ENCODE measurements around the gene KDM4C. TPM values are rescaled to one million over a fixed set of nuclear protein-coding genes. Genes with fewer than 3 reads are reported as not detected.

Gene KDM4C
- total RNA-seq, 2 donors from 2014 or later: 42.3 to 55.6 TPM

- DNase-seq: no peak
- no peak for ATAC-seq
- intact Hi-C loops (cut with DNase I, micrococcal nuclease): no loop called here
These were observed 371.6 kb downstream of the KDM4C start for GRCh38 chr9:7129391-7129790.

- DNase-seq (no peak), ATAC-seq (no peak)
- intact Hi-C loops (cut with DNase I, micrococcal nuclease): no loop called here
These were observed 372.6 kb downstream of the KDM4C start for GRCh38 chr9:7130266-7130820.

- intact Hi-C loops (cut with DNase I, micrococcal nuclease): no loop called here
- peak; percentile 75 for ATAC-seq
- DNase-seq: no peak
These were observed 374.8 kb downstream of the KDM4C start for GRCh38 chr9:7132605-7133004.

- ATAC-seq: no peak
- intact Hi-C loops (cut with DNase I, micrococcal nuclease): no loop called here
These were observed 378.0 kb downstream of the KDM4C start for GRCh38 chr9:7135735-7136134.

GRCh38 chr9:7137040-7137439 is 379.3 kb downstream of the KDM4C start:
- intact Hi-C loops (cut with DNase I, micrococcal nuclease): no loop called here
- ATAC-seq: no peak
- no peak for DNase-seq

More at GRCh38 chr9:7135735-7136134, 378.0 kb downstream of the KDM4C start:
- no peak for DNase-seq

- ATAC-seq (peak; percentile 91), DNase-seq (no peak)
- intact Hi-C loops (cut with DNase I, micrococcal nuclease): no loop called here
These were observed 379.8 kb downstream of the KDM4C start for GRCh38 chr9:7137571-7137970.

GRCh38 chr9:7139886-7140285 is 382.1 kb downstream of the KDM4C start:
- intact Hi-C loops (cut with DNase I, micrococcal nuclease): no loop called here
- ATAC-seq: no peak
- no peak for DNase-seq

- no peak for DNase-seq
- no peak for ATAC-seq
- intact Hi-C loops (cut with DNase I, micrococcal nuclease): no loop called here
These were observed 382.6 kb downstream of the KDM4C start for GRCh38 chr9:7140401-7140800.

GRCh38 chr9:7143645-7144200 is 385.9 kb downstream of the KDM4C start:
- no peak for ATAC-seq
- intact Hi-C loops (cut with DNase I, micrococcal nuclease): no loop called here
- no peak for DNase-seq

GRCh38 chr9:7144265-7145046 is 386.7 kb downstream of the KDM4C start:
- intact Hi-C loops (cut with DNase I, micrococcal nuclease): no loop called here
- no peak for DNase-seq
- no peak for ATAC-seq

- ATAC-seq (no peak), DNase-seq (no peak)
- intact Hi-C loops (cut with DNase I, micrococcal nuclease): no loop called here
These were observed 387.7 kb downstream of the KDM4C start for GRCh38 chr9:7145361-7146069.

- peak; percentile 42 for ATAC-seq
These were observed 388.8 kb downstream of the KDM4C start for GRCh38 chr9:7146582-7146981.

GRCh38 chr9:7147121-7148090 is 389.6 kb downstream of the KDM4C start:
- ATAC-seq (peak; percentile 48), DNase-seq (peak in 1 of 2 donors; percentile 45)
- intact Hi-C loops (cut with DNase I, micrococcal nuclease): no loop called here

More at GRCh38 chr9:7146582-7146981, 388.8 kb downstream of the KDM4C start:
- intact Hi-C loops (cut with DNase I, micrococcal nuclease): no loop called here
- DNase-seq: no peak

- no peak for DNase-seq
- intact Hi-C loops (cut with DNase I, micrococcal nuclease): no loop called here
- ATAC-seq: no peak
These were observed 390.5 kb downstream of the KDM4C start for GRCh38 chr9:7148243-7148765.

- intact Hi-C loops (cut with DNase I, micrococcal nuclease): no loop called here
- no peak for DNase-seq
- no peak for ATAC-seq
These were observed 391.5 kb downstream of the KDM4C start for GRCh38 chr9:7149258-7149657.

- intact Hi-C loops (cut with DNase I, micrococcal nuclease): no loop called here
- DNase-seq (peak; percentile 39 to 53), ATAC-seq (peak; percentile 81)
These were observed 392.5 kb downstream of the KDM4C start for GRCh38 chr9:7150153-7150890.

GRCh38 chr9:7153134-7153533 is 395.4 kb downstream of the KDM4C start:
- intact Hi-C loops (cut with DNase I, micrococcal nuclease): no loop called here
- no peak for DNase-seq
- no peak for ATAC-seq

GRCh38 chr9:7153566-7153965 is 395.8 kb downstream of the KDM4C start:
- ATAC-seq (no peak), DNase-seq (no peak)
- intact Hi-C loops (cut with DNase I, micrococcal nuclease): no loop called here
